Naive thymus-derived CD8-positive, alpha-beta T cell (primary cell): Measurements from ENCODE around the gene KIRREL3. TPM values are rescaled to one million over a fixed set of nuclear protein-coding genes. Genes with fewer than 3 reads are reported as not detected.
A peak's percentile ranks its signal among the peaks of the same experiment; 100 is the strongest.

Source experiments
- ATAC-seq, 2 donors: fragments of 150-1000 bp; cut with Tn5 transposase in 1 of 2; sonication (Bioruptor Pico), chemical (Tn5 transposase) in 1 of 2; 1 replicate in 1 of 2; 2 replicates in 1 of 2; pipeline ENCODE4 v1.10.0; 2021; ENCODE audit warnings: mild to moderate bottlenecking in 2 of 2, moderate library complexity in 2 of 2
- POLR2A ChIA-PET: fragments of 350-600 bp; sonication (Branson Sonifier 250); formaldehyde crosslinking; loops from one replicate; lab custom pipeline; 2021; ENCODE audit warnings: antibody characterized with exemption; lab: Charles Lee
- DNase-seq, 10 donors: peaks; one replicate each; pipeline versions ENCODE4 v3.0.0 to v3.0.0-alpha.2; 2020 to 2022
- H3K27ac Mint-ChIP-seq, 10 donors: one replicate each; pipeline ENCODE4 v1.8.0; 2020 to 2022; ENCODE audit warnings: mild to moderate bottlenecking in 10 of 10, mixed read lengths in 10 of 10, moderate library complexity in 4 of 10, inconsistent platforms in 1 of 10
- H3K27me3 Mint-ChIP-seq, 5 donors: one replicate each; pipeline ENCODE4 v1.8.0; 2021 to 2022; ENCODE audit warnings: mixed read lengths in 5 of 5
- H3K36me3 Mint-ChIP-seq, 3 donors: one replicate each; pipeline ENCODE4 v1.8.0; 2020 to 2022; ENCODE audit warnings: mixed read lengths in 3 of 3, mild to moderate bottlenecking in 2 of 3, inconsistent platforms in 1 of 3
- H3K4me1 Mint-ChIP-seq, 4 donors: one replicate each; pipeline ENCODE4 v1.8.0; 2021 to 2022; ENCODE audit warnings: mixed read lengths in 4 of 4
- H3K4me3 Mint-ChIP-seq, 10 donors: one replicate each; pipeline ENCODE4 v1.8.0; 2020 to 2022; ENCODE audit warnings: mild to moderate bottlenecking in 10 of 10, mixed read lengths in 10 of 10, moderate library complexity in 6 of 10, inconsistent platforms in 1 of 10
- H3K9me3 Mint-ChIP-seq, 9 donors: one replicate each; pipeline ENCODE4 v1.8.0; 2020 to 2022; ENCODE audit warnings: mixed read lengths in 9 of 9, mild to moderate bottlenecking in 3 of 9, inconsistent platforms in 1 of 9, moderate library complexity in 1 of 9
- polyA plus RNA-seq, 3 donors: library from polyadenylated mRNA; unstranded; fragments of 300-500 nt; fragmentation: Illumina TruSeq; gene quantifications; one replicate each; pipeline ENCODE4 v1.2.3, GENCODE V29; 2021
- total RNA-seq, 8 experiments: library from RNA in 2 of 8; stranded (reverse) in 2 of 8; gene quantifications; one replicate each; pipeline ENCODE4 v1.2.3 and lab custom pipeline; 2021 to 2026

Gene KIRREL3
- total and polyA plus RNA-seq, 5 experiments from 2014 or later, result not detected

DNA sequence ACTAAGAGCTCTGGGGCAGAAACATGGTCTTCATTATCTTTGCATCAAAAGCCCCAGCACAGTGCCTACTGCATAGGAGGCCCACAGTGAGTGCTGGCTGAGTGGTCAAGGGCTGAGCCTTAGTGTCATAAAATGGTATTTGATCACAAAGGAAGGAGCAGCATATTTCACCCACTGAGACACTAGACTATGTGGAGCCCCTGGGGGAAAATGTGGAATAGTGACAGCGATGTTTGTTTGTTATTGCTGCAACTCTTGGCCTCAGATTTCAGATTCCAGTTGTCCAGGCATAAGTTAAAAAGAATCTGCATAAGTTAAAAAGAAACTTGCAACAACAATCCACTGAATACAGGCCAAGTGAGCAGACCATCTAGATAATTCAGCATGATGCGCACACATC is 7.0 kb downstream of the KIRREL3 start:
- no peak for ATAC-seq
- Mint-ChIP-seq H3K4me3 (no peak overlapping the region), H3K9me3 (no peaks in the 10 kb centered on the region), H3K27me3 (peaks cover 18 to 46% (median 35%) of the 10 kb centered on the region in 5 donors), H3K4me1 (peaks cover 0 to 2% (median 0%) of the 10 kb centered on the region in 4 donors), H3K36me3 (no peaks in the 10 kb centered on the region), H3K27ac (no peak overlapping the region)
- POLR2A ChIA-PET, result no interaction called here
- DNase-seq, result no peak

DNA sequence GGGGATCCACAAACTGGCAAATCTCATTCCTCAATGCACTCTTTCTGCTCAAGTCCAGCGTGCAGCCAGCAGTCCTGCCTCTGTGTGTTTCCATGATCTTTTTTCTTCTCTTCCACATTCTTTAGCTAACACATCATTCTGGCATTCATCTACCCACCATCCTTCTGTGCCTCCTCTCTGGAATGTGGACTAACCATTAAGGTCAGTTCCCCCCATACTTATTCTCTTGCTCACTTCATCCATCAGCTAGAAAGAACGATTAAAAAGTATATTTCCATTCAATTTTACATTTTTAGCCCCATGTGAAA is 7.8 kb downstream of the KIRREL3 start:
- Mint-ChIP-seq H3K27me3 (peaks cover 18 to 46% (median 35%) of the 10 kb centered on the region in 5 donors), H3K36me3 (no peaks in the 10 kb centered on the region), H3K9me3 (no peaks in the 10 kb centered on the region), H3K27ac (no peak overlapping the region), H3K4me3 (no peak overlapping the region), H3K4me1 (peaks cover 0 to 2% (median 0%) of the 10 kb centered on the region in 4 donors)
- DNase-seq, result no peak
- POLR2A ChIA-PET, result no interaction called here
- ATAC-seq, result no peak

GRCh38 chr11:126992065-126992803 is 8.3 kb downstream of the KIRREL3 start:
- peaks cover 0 to 2% (median 0%) of the 10 kb centered on the region in 4 donors for H3K4me1 Mint-ChIP-seq
- DNase-seq (no peak), ATAC-seq (no peak)
- POLR2A ChIA-PET, result no interaction called here
- no peak overlapping the region for H3K27ac Mint-ChIP-seq
- peaks cover 14 to 41% (median 35%) of the 10 kb centered on the region in 5 donors for H3K27me3 Mint-ChIP-seq
- no peak overlapping the region for H3K4me3 Mint-ChIP-seq
- no peaks in the 10 kb centered on the region for H3K36me3 Mint-ChIP-seq
- H3K9me3 Mint-ChIP-seq, result no peaks in the 10 kb centered on the region

- DNase-seq (no peak), ATAC-seq (no peak)
- H3K4me1 Mint-ChIP-seq, result peaks cover 0 to 2% (median 0%) of the 10 kb centered on the region in 4 donors
- POLR2A ChIA-PET, result no interaction called here
- H3K36me3 Mint-ChIP-seq, result no peaks in the 10 kb centered on the region
- H3K27ac Mint-ChIP-seq, result no peak overlapping the region
- H3K4me3 Mint-ChIP-seq, result no peak overlapping the region
- no peaks in the 10 kb centered on the region for H3K9me3 Mint-ChIP-seq
- H3K27me3 Mint-ChIP-seq, result peaks cover 12 to 36% (median 33%) of the 10 kb centered on the region in 5 donors
These were observed 9.0 kb downstream of the KIRREL3 start for GRCh38 chr11:126991596-126991995.

DNA sequence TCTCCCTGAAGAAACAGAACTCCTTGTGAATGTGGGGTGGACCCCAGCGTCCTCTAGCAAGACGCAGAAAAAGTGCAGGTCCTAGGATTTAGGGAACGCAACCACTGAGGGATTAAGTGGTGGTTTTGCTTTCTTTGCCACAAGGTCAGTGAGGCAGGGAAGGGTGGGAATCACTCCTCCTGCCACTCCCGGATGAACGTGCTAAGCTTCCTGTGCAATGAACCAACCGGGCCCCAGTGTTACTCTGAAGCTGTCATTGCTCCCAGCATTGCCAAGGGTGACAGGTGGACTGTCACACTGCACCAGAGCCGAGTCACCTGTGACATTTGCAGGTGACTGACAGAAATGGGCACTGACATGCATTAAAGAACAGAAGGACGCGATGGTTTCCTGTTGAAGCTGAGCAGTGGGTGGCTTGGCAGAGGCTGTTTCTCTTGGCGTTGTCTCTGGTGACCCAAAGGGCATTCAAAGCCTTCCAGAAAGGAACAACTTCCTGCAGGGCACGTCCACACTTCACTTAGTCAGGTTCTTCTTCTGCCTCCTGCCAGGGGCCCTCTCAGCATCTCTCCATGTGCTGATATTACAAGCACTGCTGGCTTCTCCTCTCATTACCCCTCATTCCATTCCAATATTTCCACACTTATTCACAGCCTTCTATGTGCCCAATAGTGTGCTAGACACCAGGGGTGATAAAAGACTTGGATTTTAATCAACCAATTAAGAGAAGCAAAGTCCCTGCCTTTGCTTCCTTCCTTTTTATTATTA is 9.7 kb downstream of the KIRREL3 start:
- no peak overlapping the region for H3K4me3 Mint-ChIP-seq
- no peak overlapping the region for H3K27ac Mint-ChIP-seq
- peaks cover 14 to 35% (median 29%) of the 10 kb centered on the region in 5 donors for H3K27me3 Mint-ChIP-seq
- H3K4me1 Mint-ChIP-seq, result no peaks in the 10 kb centered on the region
- ATAC-seq (no peak), DNase-seq (no peak)
- H3K36me3 Mint-ChIP-seq, result no peaks in the 10 kb centered on the region
- H3K9me3 Mint-ChIP-seq, result no peaks in the 10 kb centered on the region
- POLR2A ChIA-PET, result no interaction called here

GRCh38 chr11:126989942-126990715 is 10.4 kb downstream of the KIRREL3 start:
- H3K36me3 Mint-ChIP-seq, result no peaks in the 10 kb centered on the region
- H3K4me3 Mint-ChIP-seq, result no peak overlapping the region
- no peak overlapping the region for H3K27ac Mint-ChIP-seq
- peak in 1 of 2 donors; percentile 35 for ATAC-seq
- H3K27me3 Mint-ChIP-seq, result peaks cover 16 to 41% (median 24%) of the 10 kb centered on the region in 5 donors
- POLR2A ChIA-PET, result no interaction called here
- peak in 7 of 10 donors; percentile 17 to 34 (median 23) for DNase-seq
- peaks cover 0 to 1% (median 0%) of the 10 kb centered on the region in 9 donors for H3K9me3 Mint-ChIP-seq
- H3K4me1 Mint-ChIP-seq, result no peaks in the 10 kb centered on the region

GRCh38 chr11:126988655-126989054 is 11.9 kb downstream of the KIRREL3 start:
- POLR2A ChIA-PET, result no interaction called here
- H3K9me3 Mint-ChIP-seq, result peaks cover 0 to 2% (median 0%) of the 10 kb centered on the region in 9 donors
- ATAC-seq, result no peak

DNA sequence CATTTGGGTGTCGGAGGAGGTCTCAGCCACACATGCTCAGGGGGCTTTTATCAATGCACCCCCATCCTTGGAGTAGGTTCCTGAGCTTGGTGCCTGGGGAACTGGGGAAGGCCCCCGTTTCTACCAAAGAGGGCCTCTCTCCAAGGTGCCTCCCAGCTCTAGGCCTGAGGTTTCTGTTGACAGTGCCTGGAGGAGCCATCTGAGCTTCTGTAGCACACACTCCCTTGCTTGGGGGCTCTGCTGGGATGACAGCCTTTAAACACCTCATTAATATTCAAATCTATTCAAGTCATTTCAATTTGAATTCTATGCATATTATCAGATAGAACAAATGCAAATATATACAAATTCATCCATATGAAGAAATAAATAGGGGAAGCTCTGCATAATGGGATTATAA is 18.9 kb downstream of the KIRREL3 start:
- H3K27me3 Mint-ChIP-seq, result peaks cover 19 to 63% (median 25%) of the 10 kb centered on the region in 5 donors
- ATAC-seq, result no peak
- no peak for DNase-seq

More at GRCh38 chr11:126988655-126989054, 11.9 kb downstream of the KIRREL3 start:
- no peak for DNase-seq
- Mint-ChIP-seq H3K27me3 (peaks cover 18 to 44% (median 23%) of the 10 kb centered on the region in 5 donors), H3K4me3 (no peak overlapping the region), H3K36me3 (no peaks in the 10 kb centered on the region), H3K27ac (no peak overlapping the region), H3K4me1 (no peaks in the 10 kb centered on the region)

GRCh38 chr11:126978911-126979310 is 21.7 kb downstream of the KIRREL3 start:
- ATAC-seq (no peak), DNase-seq (no peak)
- H3K4me3 Mint-ChIP-seq, result no peak overlapping the region
- no peaks in the 10 kb centered on the region for H3K36me3 Mint-ChIP-seq
- no peak overlapping the region for H3K27ac Mint-ChIP-seq
- H3K27me3 Mint-ChIP-seq, result peaks cover 14 to 51% (median 21%) of the 10 kb centered on the region in 5 donors
- H3K9me3 Mint-ChIP-seq, result peaks cover 0 to 6% (median 0%) of the 10 kb centered on the region in 9 donors
- POLR2A ChIA-PET, result no interaction called here
- H3K4me1 Mint-ChIP-seq, result no peaks in the 10 kb centered on the region

More for the DNA sequence above, 18.9 kb downstream of the KIRREL3 start:
- Mint-ChIP-seq H3K36me3 (no peaks in the 10 kb centered on the region), H3K27ac (no peak overlapping the region), H3K4me1 (no peaks in the 10 kb centered on the region), H3K9me3 (peaks cover 0 to 6% (median 0%) of the 10 kb centered on the region in 9 donors), H3K4me3 (no peak overlapping the region)
- POLR2A ChIA-PET, result no interaction called here

DNA sequence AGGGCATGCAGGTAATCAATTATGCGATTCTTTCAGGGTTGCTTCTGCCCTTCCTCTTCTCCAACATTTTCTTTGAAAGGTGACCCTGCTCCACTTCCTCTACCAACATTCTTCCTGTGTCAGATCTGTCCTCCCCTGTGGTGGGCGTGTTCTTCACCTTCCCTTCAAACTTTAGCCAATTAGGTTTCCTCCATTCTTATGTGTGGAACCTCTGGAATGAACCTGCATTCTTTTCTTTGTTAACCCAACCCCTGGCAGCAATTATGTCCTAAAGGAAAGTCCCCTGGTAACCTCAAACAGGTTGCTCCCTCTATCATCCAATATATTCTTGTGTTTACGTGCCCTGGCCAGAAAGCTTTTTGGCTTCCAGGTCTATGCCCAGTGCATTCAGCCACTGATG is 22.4 kb downstream of the KIRREL3 start:
- no peak for ATAC-seq
- H3K27ac Mint-ChIP-seq, result no peak overlapping the region
- H3K4me3 Mint-ChIP-seq, result no peak overlapping the region
- H3K27me3 Mint-ChIP-seq, result peaks cover 14 to 51% (median 20%) of the 10 kb centered on the region in 5 donors
- H3K36me3 Mint-ChIP-seq, result no peaks in the 10 kb centered on the region
- DNase-seq, result no peak
- peaks cover 0 to 3% (median 0%) of the 10 kb centered on the region in 9 donors for H3K9me3 Mint-ChIP-seq
- POLR2A ChIA-PET, result no interaction called here
- no peaks in the 10 kb centered on the region for H3K4me1 Mint-ChIP-seq

DNA sequence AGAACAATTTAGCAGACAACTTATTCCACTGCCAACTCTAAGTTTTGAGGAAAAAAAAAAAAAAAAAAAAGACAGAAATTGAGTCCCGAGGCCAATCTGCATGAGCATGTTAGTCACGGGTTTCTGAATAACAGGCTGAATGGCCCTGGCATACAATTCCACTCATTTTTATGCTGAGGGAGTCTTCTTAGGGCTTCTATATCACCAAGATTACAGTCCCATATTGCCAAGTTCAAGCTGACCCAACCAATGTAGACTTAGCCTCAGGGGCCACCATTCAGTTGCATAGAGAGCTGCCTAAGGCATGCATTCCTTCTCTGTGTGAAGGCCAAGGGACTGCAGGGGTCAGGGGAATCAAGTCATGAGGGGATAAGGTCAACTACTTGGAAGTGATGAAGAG is 27.5 kb downstream of the KIRREL3 start:
- POLR2A ChIA-PET, result no interaction called here
- Mint-ChIP-seq H3K36me3 (peaks cover 0 to 4% (median 0%) of the 10 kb centered on the region in 3 donors), H3K27me3 (peaks cover 16 to 40% (median 21%) of the 10 kb centered on the region in 5 donors), H3K4me1 (no peaks in the 10 kb centered on the region), H3K9me3 (peaks cover 0 to 3% (median 0%) of the 10 kb centered on the region in 9 donors), H3K27ac (no peak overlapping the region), H3K4me3 (no peak overlapping the region)
- DNase-seq (no peak), ATAC-seq (no peak)

DNA sequence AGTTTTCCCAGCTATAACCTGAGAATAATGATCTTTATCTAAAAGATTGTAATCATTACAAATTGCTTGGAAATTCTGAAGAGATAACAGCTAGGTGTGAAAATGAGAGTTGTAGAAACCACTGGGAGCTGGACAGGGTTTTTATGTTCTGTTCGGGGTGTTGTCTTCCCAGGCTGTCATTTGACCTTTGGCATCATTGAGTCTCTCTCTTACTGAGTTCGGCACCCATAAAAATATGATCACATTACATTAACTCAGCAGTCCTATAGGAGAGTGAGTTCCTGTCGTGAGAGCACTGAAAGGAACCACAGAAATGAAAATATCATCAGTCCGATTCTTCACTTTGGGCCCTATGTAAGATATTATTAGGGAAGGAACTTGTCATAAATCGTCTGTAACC is 29.3 kb downstream of the KIRREL3 start:
- peaks cover 0 to 3% (median 0%) of the 10 kb centered on the region in 9 donors for H3K9me3 Mint-ChIP-seq
- peaks cover 0 to 4% (median 0%) of the 10 kb centered on the region in 3 donors for H3K36me3 Mint-ChIP-seq
- ATAC-seq (no peak), DNase-seq (no peak)
- POLR2A ChIA-PET, result no interaction called here
- H3K4me1 Mint-ChIP-seq, result no peaks in the 10 kb centered on the region
- no peak overlapping the region for H3K27ac Mint-ChIP-seq
- no peak overlapping the region for H3K4me3 Mint-ChIP-seq
- peaks cover 21 to 38% (median 26%) of the 10 kb centered on the region in 5 donors for H3K27me3 Mint-ChIP-seq
